HepG2 (cell line): ENCODE data around the gene DMAC2L. TPM values are rescaled to one million over a fixed set of nuclear protein-coding genes. Genes with fewer than 3 reads are reported as not detected.

ENCODE experiments used
- ATAC-seq: fragments of 200-7000 bp; cut with Tn5 transposase; 3 replicates; pipeline ENCODE4 v1.9.1; 2020; ENCODE audit warnings: mild to moderate bottlenecking, moderate library complexity
- BruUV-seq: library from RNA; stranded (reverse); fragments of 400-500 nt; replicated peaks from 2 replicates; lab custom pipeline; 2021; lab: Mats Ljungman, UMichigan
- CTCF ChIA-PET: fragments of 300-600 bp; formaldehyde crosslinking; extraction: SDS; loops from one replicate; lab custom pipeline; 2021; ENCODE audit warnings: low total read pairs, inconsistent platforms, low intra/inter-chr PET ratio; lab: Yijun Ruan, JAX
- POLR2A ChIA-PET: fragments of 350-600 bp; sonication (Branson Sonifier 250); formaldehyde crosslinking; loops from one replicate; lab custom pipeline; 2020; ENCODE audit warnings: antibody characterized with exemption, inconsistent platforms; lab: Yijun Ruan, JAX
- DNase-seq: peaks from one replicate; pipeline ENCODE4 v3.0.0-alpha.2; 2015; ENCODE audit warnings: low spot score
- FAIRE-seq: peaks from 3 replicates; lab custom pipeline; 2011; peaks lifted over from hg19 to GRCh38; lab: Jason Lieb, UNC
- H2AFZ ChIP-seq: one replicate; pipeline ENCODE4 v1.6.1; 2011; ENCODE audit warnings: low read length, inconsistent platforms
- H3K27ac ChIP-seq: fragments of 300-600 bp; 3 replicates; pipeline ENCODE4 v1.8.0; 2011; ENCODE audit warnings: mixed run types, mild to moderate bottlenecking, mixed read lengths, low read length, inconsistent platforms; ENCODE audit not compliant: insufficient read depth; ENCODE audit errors: extremely low read length
- H3K27me3 ChIP-seq, 2 experiments: fragments of 200-600 bp in 1 of 2; 2 replicates in 1 of 2; 3 replicates in 1 of 2; pipeline versions ENCODE4 v1.6.0 to v1.8.0; 2011; ENCODE audit warnings: low read length in 2 of 2, mild to moderate bottlenecking in 2 of 2, moderate library complexity in 2 of 2, inconsistent platforms in 1 of 2; ENCODE audit not compliant: insufficient read depth in 2 of 2, control insufficient read depth in 1 of 2
- H3K36me3 ChIP-seq, 2 experiments: fragments of 200-600 bp in 1 of 2; replicated peaks in 1 of 2; 2 replicates in 1 of 2; 3 replicates in 1 of 2; pipeline versions ENCODE4 v1.5.1 to v1.8.0; 2011; ENCODE audit warnings: low read length in 2 of 2, inconsistent platforms in 1 of 2; ENCODE audit not compliant: insufficient read depth in 2 of 2, control insufficient read depth in 1 of 2
- H3K4me1 ChIP-seq: 2 replicates; pipeline ENCODE4 v1.5.1; 2012; ENCODE audit warnings: low read length, inconsistent platforms; ENCODE audit not compliant: insufficient read depth
- H3K4me2 ChIP-seq: 2 replicates; pipeline ENCODE4 v1.6.0; 2011; ENCODE audit warnings: low read depth, low read length, inconsistent platforms
- H3K4me3 ChIP-seq, 3 experiments: fragments of 200-600 bp in 1 of 3; sonication (generic), shearing (Covaris generic) in 1 of 3; replicated peaks in 1 of 3; 2 replicates each; pipeline ENCODE4 v1.5.1; 2011 to 2016; ENCODE audit warnings: low read length in 3 of 3, inconsistent platforms in 2 of 3, low read depth in 2 of 3, mild to moderate bottlenecking in 2 of 3, control low read depth in 1 of 3, mixed read lengths in 1 of 3; ENCODE audit not compliant: insufficient read depth in 1 of 3
- H3K79me2 ChIP-seq: one replicate; pipeline ENCODE4 v1.6.1; 2011; ENCODE audit warnings: low read length, inconsistent platforms; ENCODE audit not compliant: insufficient read depth
- H3K9ac ChIP-seq: 2 replicates; pipeline ENCODE4 v1.6.0; 2011; ENCODE audit warnings: mild to moderate bottlenecking, low read depth, low read length, inconsistent platforms; ENCODE audit not compliant: insufficient read depth
- H3K9me3 ChIP-seq: 2 replicates; pipeline ENCODE4 v1.5.1; 2012; ENCODE audit warnings: mild to moderate bottlenecking, low read length
- H4K20me1 ChIP-seq: 2 replicates; pipeline ENCODE4 v1.6.0; 2011; ENCODE audit warnings: inconsistent platforms, mild to moderate bottlenecking, low read length, moderate library complexity; ENCODE audit not compliant: insufficient read depth
- AGO2 ChIP-seq: fragments of 200-400 bp; formaldehyde crosslinking; optimal IDR thresholded peaks from 2 replicates; pipeline ENCODE3; 2017; ENCODE audit warnings: mild to moderate bottlenecking, low read depth, low read length, moderate library complexity
- HIVEP1 ChIP-seq: sonication (generic); formaldehyde crosslinking; IDR thresholded peaks from 2 replicates; pipeline ENCODE4 v1.4.0; 2020; ENCODE audit warnings: mild to moderate bottlenecking, missing genetic modification reagents
- NFRKB ChIP-seq: fragments of 450-650 bp; IDR thresholded peaks from 2 replicates; pipeline ENCODE4 v1.6.1; 2017
- PAWR ChIP-seq: sonication (generic); formaldehyde crosslinking; IDR thresholded peaks from 2 replicates; pipeline ENCODE4 v1.4.0; 2020; ENCODE audit warnings: missing genetic modification reagents, mild to moderate bottlenecking, borderline replicate concordance
- WGBS: methylation state at CpG from one replicate; pipeline ENCODE4 v1.1.6; 2017; ENCODE audit warnings: low lambda C conversion rate; 5-methylcytosine and 5-hydroxymethylcytosine counted together
- in situ Hi-C: cut with HindIII; loops from 2 replicates; pipeline ENCODE4 v1.10.0; 2017; ENCODE audit warnings: low pct_unique_long_range_greater_than_20kb; ENCODE audit not compliant: extremely low pct_ligation_motif_present
- intact Hi-C: fragments of 100-400 bp; cut with micrococcal nuclease; formaldehyde crosslinking; loops from one replicate; pipeline ENCODE4 v1.10.0; 2022; ENCODE audit not compliant: unreplicated experiment
- polyA plus RNA-seq, 8 experiments: library from polyadenylated mRNA; depleted of rRNA in 3 of 8; stranded (reverse) in 7 of 8; unstranded in 1 of 8; fragments of >200 nt; fragmentation: Illumina TruSeq in 4 of 8; extraction: Trizol in 4 of 8; gene quantifications; 2 replicates each; pipeline versions ENCODE4 v1.2.1 to v1.2.3, GENCODE V29; 2011 to 2016; ENCODE audit warnings: low read depth in 4 of 8, missing spikeins in 1 of 8, mixed read lengths in 1 of 8; ENCODE audit not compliant: insufficient read depth in 1 of 8
- total RNA-seq, 5 experiments: library from RNA; depleted of rRNA; stranded (reverse); fragments of >200 nt; fragmentation: Illumina TruSeq; extraction: Trizol; gene quantifications; 2 replicates each; pipeline ENCODE4 v1.2.3, GENCODE V29; 2016; ENCODE audit warnings: low read depth in 1 of 5
- TF ChIP-seq, protein P1 (sequence below): sonication (generic); formaldehyde crosslinking; IDR thresholded peaks from 2 replicates; pipeline ENCODE4 v1.9.0; 2021; ENCODE audit warnings: missing genetic modification reagents, mild to moderate bottlenecking, borderline replicate concordance

The DMAC2L gene
- total and polyA plus RNA-seq, 2 of the 13 experiments (the other 11 are each of a cell fraction or from before 2014, with no cell fraction given): 19.4 to 23.2 TPM

- FAIRE-seq: no peak
- WGBS: 91% methylated on average over 2 of the region's 2 CpGs
- Histone ChIP-seq H3K79me2 (peaks cover 18% of the 10 kb centered on the region), H3K4me3 (no peak overlapping the region), H3K9me3 (no peaks in the 10 kb centered on the region), H3K4me2 (no peak overlapping the region), H3K27ac (no peak overlapping the region), H3K4me1 (peaks cover 10% of the 10 kb centered on the region), H3K9ac (no peak overlapping the region), H2AFZ (no peak overlapping the region), H4K20me1 (0 out of 2 replicates have a peak, but pooled peaks cover 5% of the 10 kb centered on the region), H3K27me3 (no peaks in the 10 kb centered on the region), H3K36me3 (peaks cover 1 to 18% of the 10 kb centered on the region in 2 experiments; a peak in 3 of 5 replicates)
- no TSS peak for BruUV-seq
- intact Hi-C loops (loop anchor here (5.0 kb wide), 1 partner anchor 78 kb away; the partner anchor contains the start of gene CDKL1), in situ Hi-C loops (loop anchor here (5.0 kb wide), 1 partner anchor 208 kb away; no protein-coding TSS in a partner anchor)
- ChIA-PET POLR2A (interaction anchor here (2.2 kb wide), 1 partner anchor 8 kb away, joined by 19 read pairs; the partner anchor contains the start of genes DMAC2L and L2HGDH), CTCF (interaction anchor here (2.2 kb wide), 1 partner anchor 213 kb away, joined by 44 read pairs; the partner anchor contains the start of gene MAP4K5)
- DNase-seq: no peak
- no peak for TF ChIP-seq AGO2
- no peak for TF ChIP-seq NFRKB
- TF ChIP-seq HIVEP1 (CRISPR knock-in tag): no peak
- no peak for TF ChIP-seq PAWR (CRISPR knock-in tag)
- TF ChIP-seq, protein P1, sequence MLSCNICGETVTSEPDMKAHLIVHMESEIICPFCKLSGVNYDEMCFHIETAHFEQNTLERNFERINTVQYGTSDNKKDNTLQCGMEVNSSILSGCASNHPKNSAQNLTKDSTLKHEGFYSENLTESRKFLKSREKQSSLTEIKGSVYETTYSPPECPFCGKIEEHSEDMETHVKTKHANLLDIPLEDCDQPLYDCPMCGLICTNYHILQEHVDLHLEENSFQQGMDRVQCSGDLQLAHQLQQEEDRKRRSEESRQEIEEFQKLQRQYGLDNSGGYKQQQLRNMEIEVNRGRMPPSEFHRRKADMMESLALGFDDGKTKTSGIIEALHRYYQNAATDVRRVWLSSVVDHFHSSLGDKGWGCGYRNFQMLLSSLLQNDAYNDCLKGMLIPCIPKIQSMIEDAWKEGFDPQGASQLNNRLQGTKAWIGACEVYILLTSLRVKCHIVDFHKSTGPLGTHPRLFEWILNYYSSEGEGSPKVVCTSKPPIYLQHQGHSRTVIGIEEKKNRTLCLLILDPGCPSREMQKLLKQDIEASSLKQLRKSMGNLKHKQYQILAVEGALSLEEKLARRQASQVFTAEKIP (CRISPR knock-in tag): no peak
- no peak for ATAC-seq
Measured at GRCh38 chr14:50319721-50320120, 7.6 kb downstream of the DMAC2L start.
